OCI-LY7 (cell line): Measurements from ENCODE around the gene CTNND2. TPM values are rescaled to one million over a fixed set of nuclear protein-coding genes. Genes with fewer than 3 reads are reported as not detected.
"Not testable (repeated sequence)": the region's sequence is repeated elsewhere in the genome, so short reads cannot be mapped to it uniquely, and the experiment has no call there.

Experiments used
- BruUV-seq: library from RNA; stranded (reverse); fragments of 400-500 nt; replicated peaks from 2 replicates; lab custom pipeline; 2021; lab: Mats Ljungman, UMichigan
- CTCF ChIA-PET: fragments of 300-600 bp; sonication (Branson Sonifier 250); formaldehyde crosslinking; loops from one replicate; lab custom pipeline; 2022; ENCODE audit warnings: antibody characterized with exemption; ENCODE audit not compliant: unreplicated experiment; lab: Charles Lee
- POLR2A ChIA-PET: fragments of 300-600 bp; sonication (Branson Sonifier 250); formaldehyde crosslinking; loops from one replicate; lab custom pipeline; 2022; ENCODE audit warnings: antibody characterized with exemption; lab: Charles Lee
- DNase-seq: peaks from one replicate; pipeline ENCODE4 v3.0.0-alpha.2; 2015; ENCODE audit warnings: low spot score
- H2AFZ ChIP-seq: fragments of 200-600 bp; sonication (generic), shearing (Covaris generic); 2 replicates; pipeline ENCODE4 v1.6.1; 2014; ENCODE audit warnings: mild to moderate bottlenecking, antibody characterized with exemption, low read length, moderate library complexity
- H3K27ac ChIP-seq: fragments of 200-600 bp; sonication (generic); 2 replicates; pipeline ENCODE4 v1.5.1; 2014; ENCODE audit warnings: mixed run types, low read depth, mild to moderate bottlenecking, moderate library complexity, low read length, inconsistent platforms; ENCODE audit not compliant: poor library complexity, severe bottlenecking
- H3K36me3 ChIP-seq: fragments of 200-600 bp; sonication (generic); 2 replicates; pipeline ENCODE4 v1.6.1; 2014; ENCODE audit warnings: mild to moderate bottlenecking, antibody characterized with exemption, low read length, moderate library complexity, mixed read lengths; ENCODE audit not compliant: insufficient read depth
- H3K4me1 ChIP-seq: fragments of 200-600 bp; sonication (generic); 2 replicates; pipeline ENCODE4 v1.5.1; 2014; ENCODE audit warnings: mild to moderate bottlenecking, low read length; ENCODE audit not compliant: insufficient read depth, poor library complexity, severe bottlenecking
- H3K4me2 ChIP-seq: fragments of 200-600 bp; sonication (generic); 2 replicates; pipeline ENCODE4 v1.6.1; 2014; ENCODE audit warnings: mild to moderate bottlenecking, low read length
- H3K4me3 ChIP-seq: fragments of 200-600 bp; sonication (generic); 2 replicates; pipeline ENCODE4 v1.5.1; 2014; ENCODE audit warnings: mild to moderate bottlenecking, low read depth, low read length; ENCODE audit not compliant: poor library complexity, severe bottlenecking
- H3K79me2 ChIP-seq: fragments of 200-600 bp; sonication (generic); 2 replicates; pipeline ENCODE4 v1.6.1; 2016; ENCODE audit warnings: low read depth, mild to moderate bottlenecking, low read length, moderate library complexity, mixed read lengths; ENCODE audit not compliant: insufficient read depth
- H3K9me2 ChIP-seq: fragments of 200-600 bp; sonication (generic); 2 replicates; pipeline ENCODE4 v1.6.1; 2016; ENCODE audit warnings: mild to moderate bottlenecking, low read length, mixed read lengths; ENCODE audit not compliant: insufficient read depth
- H3K9me3 ChIP-seq: fragments of 200-600 bp; sonication (generic); 2 replicates; pipeline ENCODE4 v1.6.1; 2014; ENCODE audit warnings: mild to moderate bottlenecking, mixed run types, low read length, mixed read lengths
- H4K20me1 ChIP-seq: fragments of 200-600 bp; sonication (generic); 2 replicates; pipeline ENCODE4 v1.6.1; 2014; ENCODE audit warnings: mild to moderate bottlenecking, antibody characterized with exemption, low read length, moderate library complexity, mixed read lengths; ENCODE audit not compliant: insufficient read depth
- EZH2phosphoT487 ChIP-seq: fragments of 200-600 bp; sonication (generic); IDR thresholded peaks from 2 replicates; pipeline ENCODE4 v1.6.1; 2018; ENCODE audit warnings: low read depth, borderline replicate concordance, mild to moderate bottlenecking, mixed run types, antibody characterized with exemption, low read length, moderate library complexity, mixed read lengths
- intact Hi-C: fragments of 100-400 bp; cut with micrococcal nuclease; formaldehyde crosslinking; loops from one replicate; pipeline ENCODE4 v1.10.0; 2022; ENCODE audit not compliant: unreplicated experiment
- total RNA-seq, 2 experiments: library from RNA; depleted of rRNA in 1 of 2; stranded (reverse); fragments of >200 nt in 1 of 2; shearing (Covaris generic) in 1 of 2; gene quantifications; 2 replicates each; pipeline ENCODE4 v1.2.3, GENCODE V29; 2014 to 2022
- TF ChIP-seq, protein P1 (sequence below): fragments of 200-600 bp; sonication (generic); conservative IDR thresholded peaks from 2 replicates; pipeline ENCODE4 v1.5.1; 2014; ENCODE audit warnings: mild to moderate bottlenecking, antibody characterized with exemption, low read length, moderate library complexity, mixed read lengths

CTNND2 gene
- total RNA-seq, 2 experiments from 2014 or later: not detected

DNA sequence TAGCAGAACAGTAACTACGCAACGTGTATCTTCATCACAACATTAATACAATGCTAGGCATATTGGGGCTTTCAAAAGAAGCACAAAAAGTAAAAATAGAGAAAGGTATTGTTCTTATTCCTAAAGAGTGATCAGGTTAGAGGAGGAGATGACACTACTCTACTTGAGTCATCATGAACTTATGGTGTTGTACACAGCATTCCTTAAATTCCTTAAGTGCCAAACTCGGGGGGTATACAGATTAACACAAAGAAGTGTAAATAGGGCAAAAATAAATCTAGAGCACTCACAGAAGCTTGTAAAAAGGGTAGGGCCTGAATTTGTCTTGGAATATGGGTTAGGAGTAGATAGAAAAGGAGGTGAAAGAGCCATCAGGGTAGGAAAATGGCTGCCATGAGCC, 835.2 kb downstream of the CTNND2 start:
- H3K9me2 ChIP-seq: no peaks in the 10 kb centered on the region
- H2AFZ ChIP-seq: no peak overlapping the region
- POLR2A ChIA-PET: no interaction called here
- no peaks in the 10 kb centered on the region for H3K4me1 ChIP-seq
- no peaks in the 10 kb centered on the region for H4K20me1 ChIP-seq
- no peaks in the 10 kb centered on the region for H3K36me3 ChIP-seq
- no TSS peak for BruUV-seq
- no peak overlapping the region for H3K4me2 ChIP-seq
- no peak for DNase-seq
- H3K4me3 ChIP-seq: no peak overlapping the region
- CTCF ChIA-PET: no interaction called here
- H3K27ac ChIP-seq: no peak overlapping the region
- no peaks in the 10 kb centered on the region for H3K9me3 ChIP-seq
- intact Hi-C loops: no loop called here
- no peaks in the 10 kb centered on the region for H3K79me2 ChIP-seq
- TF ChIP-seq EZH2phosphoT487: no peak
- TF ChIP-seq, protein P1, sequence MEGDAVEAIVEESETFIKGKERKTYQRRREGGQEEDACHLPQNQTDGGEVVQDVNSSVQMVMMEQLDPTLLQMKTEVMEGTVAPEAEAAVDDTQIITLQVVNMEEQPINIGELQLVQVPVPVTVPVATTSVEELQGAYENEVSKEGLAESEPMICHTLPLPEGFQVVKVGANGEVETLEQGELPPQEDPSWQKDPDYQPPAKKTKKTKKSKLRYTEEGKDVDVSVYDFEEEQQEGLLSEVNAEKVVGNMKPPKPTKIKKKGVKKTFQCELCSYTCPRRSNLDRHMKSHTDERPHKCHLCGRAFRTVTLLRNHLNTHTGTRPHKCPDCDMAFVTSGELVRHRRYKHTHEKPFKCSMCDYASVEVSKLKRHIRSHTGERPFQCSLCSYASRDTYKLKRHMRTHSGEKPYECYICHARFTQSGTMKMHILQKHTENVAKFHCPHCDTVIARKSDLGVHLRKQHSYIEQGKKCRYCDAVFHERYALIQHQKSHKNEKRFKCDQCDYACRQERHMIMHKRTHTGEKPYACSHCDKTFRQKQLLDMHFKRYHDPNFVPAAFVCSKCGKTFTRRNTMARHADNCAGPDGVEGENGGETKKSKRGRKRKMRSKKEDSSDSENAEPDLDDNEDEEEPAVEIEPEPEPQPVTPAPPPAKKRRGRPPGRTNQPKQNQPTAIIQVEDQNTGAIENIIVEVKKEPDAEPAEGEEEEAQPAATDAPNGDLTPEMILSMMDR: no peak

DNA sequence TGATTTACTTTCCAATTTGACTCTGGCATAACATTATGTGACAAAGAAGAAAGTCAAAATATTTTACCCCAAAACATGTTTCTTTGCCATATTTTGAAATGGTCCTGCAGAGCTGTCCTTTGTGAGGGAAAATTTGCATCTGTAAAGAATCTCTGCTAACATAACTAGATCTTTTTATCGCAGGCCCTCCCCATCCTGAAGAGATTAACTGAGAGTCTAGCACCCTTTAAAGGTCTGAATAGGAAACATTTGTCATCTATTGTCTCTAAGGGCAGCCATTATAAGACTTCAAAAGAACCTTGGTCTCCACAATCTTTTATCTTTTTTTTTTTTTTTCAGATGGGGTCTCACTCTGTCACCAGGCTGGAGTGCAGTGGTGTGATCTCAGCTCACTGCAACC, 838.5 kb downstream of the CTNND2 start:
- POLR2A ChIA-PET, H3K4me1 ChIP-seq: not testable (repeated sequence)

DNA sequence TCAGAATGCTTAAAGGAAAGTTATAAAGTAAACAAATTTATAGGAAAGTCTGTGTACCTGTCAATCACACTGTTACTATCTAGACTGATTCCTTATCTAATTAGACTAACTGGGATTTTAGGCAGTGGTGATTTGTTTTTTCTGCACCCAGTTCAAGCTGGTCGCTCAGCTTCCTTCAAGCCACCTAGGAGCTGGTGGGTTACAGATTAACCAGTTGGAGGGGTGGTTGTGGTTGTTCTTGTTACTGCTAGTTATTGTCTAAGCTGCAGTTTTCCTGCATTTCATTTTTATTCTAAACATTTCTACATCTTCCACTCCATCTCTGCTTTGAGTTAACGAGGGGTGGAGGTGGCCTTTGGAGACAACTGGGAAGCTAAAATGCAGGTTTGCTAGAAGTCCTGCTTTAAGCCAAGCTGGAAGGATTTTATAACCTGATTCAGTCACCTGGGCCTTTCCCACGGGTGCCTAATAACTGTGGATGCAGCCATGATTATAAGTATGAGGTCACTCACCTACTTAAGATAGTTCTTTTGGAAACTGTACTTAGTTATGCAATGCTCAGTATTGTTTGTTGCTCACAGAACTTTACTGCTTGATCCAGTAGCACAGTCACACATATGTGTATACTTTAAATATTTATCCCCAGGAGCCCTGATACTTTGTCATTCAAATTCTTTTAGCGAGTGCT, 839.3 kb downstream of the CTNND2 start:
- Histone ChIP-seq H3K27ac (no peak overlapping the region), H3K4me3 (no peak overlapping the region), H3K9me2 (no peaks in the 10 kb centered on the region), H3K79me2 (no peaks in the 10 kb centered on the region), H3K9me3 (no peaks in the 10 kb centered on the region), H3K4me1 (no peaks in the 10 kb centered on the region), H2AFZ (no peak overlapping the region), H3K4me2 (no peak overlapping the region), H3K36me3 (no peaks in the 10 kb centered on the region), H4K20me1 (no peaks in the 10 kb centered on the region)
- CTCF ChIA-PET: no interaction called here
- no peak for DNase-seq
- intact Hi-C loops: no loop called here
- no peak for TF ChIP-seq EZH2phosphoT487
- TF ChIP-seq, protein P1: no peak
- no TSS peak for BruUV-seq
- POLR2A ChIA-PET: no interaction called here

More for the DNA sequence above, 838.5 kb downstream of the CTNND2 start:
- DNase-seq, H3K4me2 ChIP-seq, intact Hi-C loops, H3K36me3 ChIP-seq, H3K79me2 ChIP-seq, BruUV-seq, CTCF ChIA-PET, H3K27ac ChIP-seq, H3K9me2 ChIP-seq, H2AFZ ChIP-seq, H3K4me3 ChIP-seq, H4K20me1 ChIP-seq, H3K9me3 ChIP-seq: not testable (repeated sequence)
